GM19463 (cell line): Measurements from ENCODE around the gene STMN3.
"Not testable (repeated sequence)": the region's sequence is repeated elsewhere in the genome, so short reads cannot be mapped to it uniquely, and the experiment has no call there.

Experiments used
- ATAC-seq: cut with Tn5 transposase; IDR thresholded peaks from one replicate; pipeline ENCODE4 v1.9.1; 2021; ENCODE audit warnings: mild to moderate bottlenecking, moderate library complexity; ENCODE audit not compliant: unreplicated experiment

The STMN3 gene

DNA sequence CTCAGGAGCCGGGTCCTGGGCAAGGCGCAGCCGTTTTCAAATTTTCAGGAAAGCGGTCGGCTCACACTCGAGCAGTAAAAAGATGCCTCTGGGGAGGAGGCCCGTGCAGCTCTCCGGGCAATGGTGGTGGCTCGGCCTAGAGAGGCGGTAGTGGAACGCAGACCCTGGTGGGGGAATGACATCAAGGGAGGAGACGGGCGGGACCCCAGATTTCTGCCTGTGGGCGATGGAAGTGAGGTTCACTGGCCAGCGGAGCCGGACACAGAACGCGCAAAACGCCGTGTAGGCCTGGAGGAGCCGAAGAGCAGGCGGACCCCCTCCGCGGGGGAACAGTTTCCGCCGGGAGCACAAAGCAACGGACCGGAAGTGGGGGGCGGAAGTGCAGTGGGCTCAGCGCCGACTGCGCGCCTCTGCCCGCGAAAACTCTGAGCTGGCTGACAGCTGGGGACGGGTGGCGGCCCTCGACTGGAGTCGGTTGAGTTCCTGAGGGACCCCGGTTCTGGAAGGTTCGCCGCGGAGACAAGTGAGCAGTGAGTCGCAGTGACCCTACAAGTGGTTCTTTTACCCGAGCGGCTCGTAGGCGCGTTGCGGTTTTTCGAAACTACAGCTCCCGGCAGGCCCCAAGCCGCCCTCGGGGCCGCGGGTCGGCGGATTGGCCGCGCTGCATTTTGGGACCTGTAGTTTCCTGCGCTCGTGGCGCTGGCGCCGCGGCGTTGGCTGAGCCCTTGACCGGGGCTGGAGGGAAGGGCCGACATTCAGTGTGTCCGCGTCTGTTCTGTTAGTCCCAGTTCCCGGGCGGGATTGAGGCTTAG, 4.9 kb upstream of the STMN3 start, which contains the start of gene RTEL1:
Gene RTEL1 (plus strand): TSS at position 376 of the 812 bp plus-strand sequence. CDS start 1,091 bp downstream, outside the sequence.
- peak; percentile 90 for ATAC-seq

DNA sequence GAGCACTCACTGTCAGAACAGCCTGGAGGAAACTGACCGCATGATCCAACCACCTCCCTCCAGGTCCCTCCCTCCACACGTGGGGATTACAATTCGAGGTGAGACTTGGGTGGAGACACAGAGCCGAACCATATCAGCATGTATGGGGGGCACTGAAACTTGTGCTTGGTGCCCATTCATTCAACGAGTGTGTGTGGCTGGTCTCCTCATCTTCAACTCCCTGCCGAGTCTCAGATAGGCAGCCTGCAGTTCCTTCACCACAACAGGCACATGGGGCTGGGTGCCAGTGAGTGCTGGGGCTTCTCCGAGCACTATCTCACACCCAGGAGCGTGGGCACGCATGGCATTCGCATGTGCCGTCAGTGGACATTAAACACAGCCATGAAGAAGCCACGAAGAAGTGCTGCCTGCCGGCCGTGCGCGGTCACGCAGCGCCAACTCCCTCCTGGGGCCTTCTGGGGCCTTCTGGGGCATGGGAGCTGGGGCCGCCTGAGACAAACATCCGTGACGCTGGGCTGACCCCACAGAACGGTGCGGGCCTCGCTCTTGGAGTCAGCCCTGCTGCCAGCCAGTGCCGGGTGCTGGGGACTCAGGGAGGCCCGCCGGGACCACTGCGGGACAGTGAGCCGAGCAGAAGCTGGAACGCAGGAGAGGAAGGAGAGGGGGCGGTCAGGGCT, 4.2 kb upstream of the STMN3 start:
- ATAC-seq = no peak

DNA sequence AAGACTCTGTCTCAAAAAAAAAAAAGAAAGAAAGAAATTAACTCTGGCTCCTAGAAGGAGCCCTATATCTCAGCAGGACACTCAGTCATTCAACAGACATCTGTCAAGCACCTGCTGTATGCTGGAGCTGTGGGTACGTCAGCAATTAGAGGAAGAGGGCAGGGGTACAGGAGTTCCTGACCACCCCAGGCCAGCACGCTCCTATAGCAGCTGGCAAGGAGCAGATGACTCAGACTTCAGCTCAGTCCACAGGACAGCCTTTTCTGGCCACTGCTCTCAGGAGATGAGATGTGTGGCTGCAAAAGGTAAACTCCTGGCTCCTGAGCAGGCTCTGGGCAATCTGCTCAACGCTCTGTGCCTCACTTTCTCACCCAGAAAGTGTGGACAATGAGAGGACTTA, 3.2 kb upstream of the STMN3 start:
- ATAC-seq = no peak

DNA sequence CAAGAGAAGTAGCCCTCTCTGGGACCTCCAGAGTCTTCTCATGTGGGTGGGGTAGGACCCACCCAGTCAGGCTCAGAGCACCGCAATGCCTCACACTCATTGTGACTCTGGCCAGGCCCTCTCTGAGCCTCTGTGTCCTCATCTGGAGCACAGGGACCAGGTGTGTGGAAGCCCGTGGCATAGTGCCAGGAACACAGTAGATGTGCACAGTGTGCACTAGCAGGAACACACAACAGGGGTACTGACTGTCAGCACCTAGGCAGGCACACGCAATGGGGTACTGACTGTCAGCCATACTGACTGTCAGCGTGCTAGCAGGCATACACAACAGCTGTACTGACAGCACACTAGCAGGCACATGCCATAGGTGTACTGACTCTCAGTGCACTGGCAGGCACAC, 2.0 kb upstream of the STMN3 start:
- ATAC-seq = no peak

DNA sequence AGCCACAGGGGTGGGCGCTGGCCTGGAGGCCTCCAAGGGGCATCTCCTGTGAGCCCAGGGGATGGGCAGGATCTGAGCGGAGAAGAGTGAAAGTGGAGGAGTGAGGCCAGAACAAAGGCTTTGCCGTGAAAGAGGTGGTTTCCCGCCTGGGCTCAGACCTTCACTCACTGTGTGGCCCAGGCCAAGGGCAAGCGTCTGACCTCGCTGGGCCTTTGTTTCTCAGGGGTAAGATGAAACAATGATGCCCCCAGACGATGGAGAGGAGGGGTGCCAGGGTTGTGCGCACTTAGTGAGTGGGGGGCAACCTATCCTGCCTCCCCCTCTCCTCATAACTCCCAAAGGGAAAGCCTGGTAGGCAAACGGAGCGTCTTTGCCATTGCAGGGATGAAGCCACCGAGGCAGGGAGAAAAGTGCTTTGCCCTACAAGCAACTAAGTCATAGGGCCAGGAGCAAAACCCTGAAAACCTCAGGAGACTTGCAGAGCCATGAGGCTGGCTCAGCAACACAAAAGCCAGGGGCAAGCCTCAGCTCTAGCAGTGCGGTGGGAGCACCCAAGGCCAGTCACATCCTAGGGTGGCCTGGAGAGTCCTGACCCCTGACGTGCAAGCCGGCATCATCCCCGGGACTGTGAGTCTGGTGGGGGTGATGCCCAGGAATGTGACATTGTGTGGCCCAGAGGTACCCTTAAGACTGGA, 897 bp upstream of the STMN3 start:
- ATAC-seq = no peak

DNA sequence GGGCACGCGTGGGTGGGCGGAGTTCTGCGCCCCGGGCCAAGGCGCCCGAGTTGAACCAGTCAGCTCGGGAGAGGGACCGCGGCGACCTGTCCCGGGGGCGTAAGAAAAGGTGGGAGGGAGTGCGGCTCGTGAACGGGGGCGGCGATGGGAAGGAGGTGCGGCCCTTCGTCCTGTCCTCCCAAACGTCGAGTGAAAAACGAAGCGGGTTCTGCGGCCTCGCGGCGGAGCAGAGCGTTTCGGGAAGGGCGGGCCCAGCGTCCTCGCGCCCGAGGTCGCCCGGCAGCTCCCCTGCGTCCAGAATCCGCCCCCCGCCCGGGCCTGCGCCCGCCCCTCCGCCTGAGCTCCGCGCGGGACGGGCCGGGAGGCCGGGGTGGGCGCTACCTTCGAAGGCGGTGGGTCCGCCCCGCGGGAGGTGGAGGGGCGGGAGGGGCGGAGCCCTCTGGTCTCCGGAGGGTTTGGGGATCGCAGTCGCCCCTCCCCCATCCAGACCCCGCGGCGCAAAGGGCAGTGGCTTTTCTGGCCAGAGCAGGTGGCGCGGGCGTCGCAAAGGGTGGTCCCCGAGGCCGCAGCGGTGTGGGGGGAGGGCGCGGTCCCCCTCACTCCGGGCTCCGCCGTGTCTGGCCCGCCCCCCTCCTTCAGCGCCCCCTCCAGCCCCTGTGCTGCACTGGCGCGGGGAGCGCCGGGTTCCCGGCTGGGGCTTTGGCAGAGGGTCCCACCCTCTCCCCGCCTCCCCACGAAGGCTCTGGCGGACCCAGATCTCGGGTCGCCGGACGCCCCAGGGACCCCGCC, 838 bp downstream of the STMN3 start:
- ATAC-seq = no peak

DNA sequence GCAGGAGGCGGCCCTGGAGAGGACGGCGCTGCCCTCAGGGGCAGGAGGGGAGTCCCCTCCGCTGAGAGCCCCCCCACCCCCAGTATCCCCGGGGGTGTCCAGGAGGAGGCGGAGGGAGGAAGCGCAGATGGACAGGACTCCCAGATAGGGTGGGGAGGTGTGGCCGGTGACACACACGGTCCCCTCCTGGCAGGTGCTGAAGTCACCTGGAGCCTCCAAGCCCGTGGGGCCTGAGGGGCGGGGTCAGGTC, 1.4 kb downstream of the STMN3 start:
- no peak for ATAC-seq

DNA sequence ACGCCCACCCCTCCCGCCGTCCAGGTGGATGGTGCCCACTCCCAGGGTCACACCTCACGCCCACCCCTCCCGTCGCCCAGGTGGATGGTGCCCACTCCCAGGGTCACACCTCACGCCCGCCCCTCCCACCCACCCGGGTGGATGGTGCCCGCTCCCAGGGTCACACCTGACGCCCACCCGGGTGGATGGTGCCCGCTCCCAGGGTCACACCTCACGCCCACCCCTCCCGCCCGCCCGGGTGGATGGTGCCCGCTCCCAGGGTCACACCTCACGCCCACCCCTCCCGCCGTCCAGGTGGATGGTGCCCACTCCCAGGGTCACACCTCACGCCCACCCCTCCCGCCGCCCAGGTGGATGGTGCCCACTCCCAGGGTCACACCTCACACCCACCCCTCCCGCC, 2.7 kb downstream of the STMN3 start:
- not testable (repeated sequence) for ATAC-seq

DNA sequence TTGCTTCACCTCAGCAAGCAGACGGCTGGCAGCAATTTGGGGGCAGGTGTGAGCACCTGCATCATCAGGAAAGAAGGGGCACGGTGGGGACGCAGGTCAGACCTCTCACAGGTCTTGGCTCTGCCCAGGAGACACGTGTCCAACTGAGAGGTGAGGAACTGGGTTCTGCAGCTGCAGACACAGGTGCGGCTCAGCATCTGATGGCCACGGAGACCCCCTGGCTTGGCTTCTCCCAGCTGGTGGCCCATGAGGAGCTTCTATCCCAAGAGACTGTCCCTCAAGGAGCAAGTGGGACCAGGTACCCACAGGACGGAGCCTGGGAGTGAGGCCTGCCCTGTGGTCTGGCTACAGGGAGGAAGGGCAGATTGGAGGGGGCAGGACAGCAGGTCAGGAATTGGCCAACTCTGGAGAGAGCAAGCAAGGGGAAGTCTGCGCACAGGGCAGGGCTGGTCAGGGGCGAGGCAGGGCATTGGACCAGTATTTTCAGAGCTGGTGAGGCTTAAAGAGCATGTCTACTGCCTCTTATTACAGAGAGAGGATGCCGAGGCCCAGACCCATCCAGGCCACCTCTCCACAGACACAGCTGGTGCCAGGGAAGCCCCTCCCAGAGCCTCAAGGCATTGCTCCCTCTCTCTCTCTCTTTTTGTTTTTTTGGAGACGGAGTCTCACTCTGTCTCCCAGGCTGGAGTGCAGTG, 4.2 kb downstream of the STMN3 start:
- no peak for ATAC-seq

DNA sequence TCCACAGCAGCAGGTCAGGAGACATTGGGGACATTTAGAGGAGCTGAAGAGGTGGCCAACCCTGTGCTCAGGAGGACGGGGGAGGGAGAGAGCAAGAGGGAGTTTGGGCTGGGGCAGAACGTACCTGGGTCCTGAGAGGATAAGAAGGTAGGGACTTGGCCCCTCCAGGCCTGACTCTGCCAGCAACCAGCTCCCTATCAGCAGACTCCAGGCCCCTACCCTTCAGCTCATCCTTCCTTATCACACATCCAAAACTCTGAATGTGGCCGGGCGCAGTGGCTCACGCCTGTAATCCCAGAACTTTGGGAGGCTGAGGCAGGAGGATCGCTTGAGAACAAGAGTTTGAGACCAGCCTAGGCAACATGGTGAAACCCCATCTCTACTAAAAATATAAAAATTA, 5.0 kb downstream of the STMN3 start:
- ATAC-seq = no peak

DNA sequence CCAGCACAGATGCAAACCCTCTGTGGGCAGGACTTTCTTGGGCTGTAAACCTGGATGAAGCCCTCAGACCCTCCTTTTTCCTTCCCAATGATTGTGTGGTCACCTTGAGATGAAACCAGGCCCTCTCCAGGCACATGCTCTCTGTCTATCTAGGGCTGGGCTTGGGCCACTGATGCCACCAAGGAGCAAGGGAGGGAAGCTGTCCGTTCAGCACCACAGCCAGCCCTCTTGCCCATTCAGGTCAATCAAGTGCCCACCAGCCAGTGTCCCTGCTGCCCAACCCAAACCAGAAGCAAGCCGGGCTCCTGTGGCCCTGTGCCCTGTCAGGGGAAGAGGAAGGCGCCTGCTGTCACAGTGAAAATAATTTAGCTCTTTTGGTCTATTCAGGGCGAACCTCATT, 8.0 kb downstream of the STMN3 start:
- ATAC-seq = no peak

DNA sequence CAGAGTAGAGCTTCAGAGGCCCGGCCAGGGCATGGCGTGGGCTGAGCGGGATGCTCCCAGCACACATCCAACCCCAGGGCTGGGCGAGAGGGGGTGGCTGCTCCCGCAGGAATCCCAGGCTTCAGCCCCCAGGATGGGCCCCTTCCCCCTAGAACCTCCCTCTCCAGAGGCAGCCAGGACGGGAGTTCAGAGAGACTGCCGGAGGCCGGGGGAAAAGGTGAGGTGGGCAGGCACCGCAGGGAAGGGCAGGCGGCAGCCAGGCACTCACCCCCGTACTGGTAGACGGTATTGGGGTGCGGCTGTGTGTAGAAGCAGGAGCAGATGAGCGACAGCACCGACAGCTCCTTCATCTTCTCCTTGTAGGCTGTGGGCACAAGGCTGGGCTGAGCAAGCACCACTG, 9.3 kb downstream of the STMN3 start:
- ATAC-seq = no peak

DNA sequence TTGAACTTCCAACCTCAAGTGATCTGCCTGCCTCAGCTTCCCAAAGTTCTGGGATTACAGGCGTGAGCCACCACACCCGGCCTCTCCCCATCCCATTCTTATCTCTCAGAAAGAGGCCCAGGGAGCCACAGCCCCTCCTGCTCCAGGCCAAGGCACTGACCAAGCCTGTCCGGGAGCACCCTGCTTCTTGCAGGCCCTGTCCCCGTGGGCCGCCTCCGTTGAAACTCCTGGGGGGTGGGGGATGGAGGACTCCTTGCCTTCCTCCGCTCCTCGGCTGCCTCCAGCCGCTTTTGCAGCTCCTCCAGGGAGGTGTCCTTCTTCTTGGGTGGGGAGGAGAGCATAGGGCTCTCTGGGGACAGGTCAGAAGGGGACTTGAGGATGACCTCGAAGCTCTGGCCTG, 9.7 kb downstream of the STMN3 start:
- no peak for ATAC-seq

DNA sequence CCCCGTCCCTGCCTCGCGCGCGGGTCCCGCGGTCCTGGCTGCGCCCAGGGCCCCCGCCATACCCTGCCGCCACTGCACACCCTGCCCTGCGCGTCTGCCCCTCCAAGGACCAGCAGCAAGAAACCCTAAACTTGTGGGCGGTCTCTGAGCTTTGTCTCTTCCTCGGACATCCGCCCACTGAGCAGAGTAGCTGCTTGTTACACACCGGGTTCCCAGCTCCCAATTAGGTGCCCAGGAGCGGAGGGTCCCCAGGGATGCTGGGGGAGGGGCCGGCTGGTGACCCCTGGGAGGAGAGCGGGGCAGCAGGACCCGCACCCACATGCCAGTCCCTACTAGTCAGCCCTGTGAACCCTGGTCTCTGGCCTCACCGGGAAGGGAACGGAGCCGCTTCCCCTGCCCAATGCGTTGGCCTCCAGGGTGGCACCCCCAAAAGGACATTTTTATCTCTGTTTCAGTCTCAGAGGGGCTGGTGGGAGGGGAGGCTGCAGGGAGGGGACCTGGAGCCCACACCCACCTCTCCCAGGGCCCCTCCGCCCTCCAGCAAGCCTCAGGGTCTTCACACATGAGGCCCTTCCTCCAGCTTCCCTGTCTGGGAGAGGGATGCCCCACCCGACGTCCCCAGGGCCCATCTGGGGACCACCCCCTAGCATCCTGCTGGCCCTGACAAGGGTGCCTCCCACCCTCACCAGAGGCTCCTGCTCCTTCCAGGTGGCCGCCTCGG, 10.5 kb downstream of the STMN3 start:
- ATAC-seq = no peak

DNA sequence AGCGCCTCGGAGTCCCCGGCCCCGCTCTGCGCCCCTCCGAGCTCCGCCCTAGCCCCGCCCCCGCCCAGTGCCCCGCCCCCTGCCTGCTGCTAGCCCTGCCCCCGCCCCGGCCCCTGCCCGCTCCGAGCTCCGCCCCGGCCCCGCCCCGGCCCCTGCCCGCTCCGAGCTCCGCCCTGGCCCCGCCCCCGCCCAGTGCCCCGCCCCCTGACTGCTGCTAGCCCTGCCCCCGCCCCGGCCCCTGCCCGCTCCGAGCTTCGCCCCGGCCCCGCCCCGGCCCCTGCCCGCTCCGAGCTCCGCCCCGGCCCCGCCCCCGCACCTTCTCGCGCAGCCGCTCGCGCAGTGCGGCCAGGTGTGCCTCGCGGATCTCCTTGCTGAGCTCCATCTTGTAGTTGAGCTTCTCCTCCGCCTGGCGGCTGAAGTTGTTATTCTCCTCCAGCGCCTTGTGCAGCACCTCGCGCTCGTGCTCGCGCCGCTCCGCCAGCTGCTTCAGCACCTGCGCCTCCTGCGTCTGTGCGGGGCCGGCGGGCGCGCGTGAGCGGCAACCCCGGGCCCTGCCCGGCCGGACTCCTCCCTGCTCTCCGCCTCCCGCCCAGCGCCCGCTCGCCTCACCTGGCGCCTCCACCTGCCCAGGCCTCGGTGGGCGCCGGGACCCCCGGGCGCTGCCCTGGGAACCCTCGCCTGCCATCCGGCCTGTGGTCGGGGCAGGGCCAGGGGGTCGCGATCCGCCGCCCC, 11.3 kb downstream of the STMN3 start:
- peak; percentile 76 for ATAC-seq

DNA sequence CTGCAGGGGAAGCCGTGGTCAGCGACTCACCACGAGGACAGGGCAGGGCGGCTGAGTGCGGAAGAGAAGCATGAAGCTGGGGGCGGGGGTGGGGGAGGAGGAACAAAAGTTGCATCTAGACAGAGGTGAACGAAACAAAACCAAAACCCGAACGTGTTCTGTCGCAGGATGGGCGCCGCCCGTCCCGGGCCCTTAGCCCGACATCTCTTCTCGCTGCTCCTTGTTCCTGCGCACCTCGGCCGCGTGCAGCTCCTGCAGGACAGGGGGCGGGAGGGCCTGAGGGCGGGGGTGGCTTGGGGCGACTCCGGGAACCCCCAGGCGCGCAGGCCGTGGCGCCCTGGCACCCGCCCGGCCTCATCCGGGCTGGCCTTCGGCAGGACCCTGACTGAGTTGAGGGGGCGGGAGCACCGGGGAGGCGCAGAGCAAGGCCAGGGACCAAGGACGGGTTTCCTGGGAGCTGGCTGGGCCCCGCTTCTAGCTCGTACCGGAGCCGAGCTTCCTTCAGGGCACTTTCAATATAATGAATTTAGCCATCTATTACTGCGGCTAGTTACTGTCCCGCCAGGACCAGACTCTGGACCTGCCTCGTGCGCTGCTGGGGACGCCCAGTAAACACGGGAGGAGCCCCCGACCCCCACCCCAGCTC, 12.0 kb downstream of the STMN3 start:
- peak; percentile 16 for ATAC-seq

DNA sequence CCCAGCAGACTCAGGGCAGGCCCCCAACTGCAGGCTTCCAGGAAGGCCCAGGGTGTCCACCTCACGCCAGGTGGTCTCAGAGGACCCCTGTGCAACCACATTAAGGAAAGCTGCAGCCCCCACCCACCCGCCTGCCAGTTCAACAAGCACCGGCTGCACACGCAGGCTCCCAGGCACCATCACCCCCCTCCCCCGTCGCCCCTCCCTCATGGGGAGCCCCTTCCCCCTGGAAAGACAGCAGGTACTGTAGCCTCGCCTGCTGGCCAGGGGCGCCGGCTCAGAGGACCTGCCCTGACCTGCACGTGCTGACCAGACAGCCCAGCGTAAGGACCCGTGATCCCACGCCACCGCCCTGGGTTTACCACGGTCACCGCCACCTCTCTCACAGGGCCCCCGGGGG, 12.5 kb downstream of the STMN3 start:
- not testable (repeated sequence) for ATAC-seq

DNA sequence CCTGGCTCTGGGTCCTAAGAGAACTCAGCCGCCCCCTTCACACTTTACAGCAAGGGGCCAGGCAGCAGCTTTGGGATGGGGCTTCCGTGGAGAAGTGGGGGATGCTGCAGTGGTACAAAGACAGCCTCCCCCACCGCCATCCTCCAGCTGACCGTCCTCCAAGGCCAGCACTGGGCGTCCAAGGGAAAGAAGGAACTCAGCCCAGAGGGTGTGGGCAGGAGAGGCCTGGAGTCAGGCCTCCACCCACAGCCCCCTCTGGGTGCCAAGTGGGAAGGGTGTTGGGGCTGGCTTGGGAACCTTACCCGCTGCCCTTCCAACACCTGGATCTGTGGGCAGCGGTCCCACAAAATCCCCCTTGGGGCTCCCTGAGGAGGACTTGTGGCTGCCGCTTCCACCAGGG, 13.1 kb downstream of the STMN3 start:
- no peak for ATAC-seq
